ENCODE results near the gene SLC25A13.
A peak's percentile ranks its signal among the peaks of the same experiment; 100 is the strongest.

SLC25A13 gene

DNA sequence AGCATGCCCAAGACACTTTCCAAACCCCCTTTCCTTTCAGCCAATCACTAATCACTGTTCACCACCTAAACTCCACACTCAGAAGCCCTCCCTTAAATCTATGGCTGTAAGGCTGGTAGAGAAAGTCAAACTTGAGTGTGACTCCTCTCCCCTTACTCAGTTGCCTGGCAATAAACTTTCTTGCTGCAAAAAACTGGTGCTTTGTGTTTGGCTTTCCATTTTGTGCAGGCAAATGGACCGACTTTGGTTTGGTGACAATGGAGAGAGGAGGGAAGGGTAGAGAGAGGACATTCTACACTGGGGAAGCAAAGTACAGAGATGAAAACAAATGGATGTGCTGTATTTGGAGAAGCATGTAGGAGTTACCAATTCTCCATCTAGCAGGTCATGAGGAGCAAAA is 84.9 kb downstream of the SLC25A13 start:
- DNase-seq: no peak

DNA sequence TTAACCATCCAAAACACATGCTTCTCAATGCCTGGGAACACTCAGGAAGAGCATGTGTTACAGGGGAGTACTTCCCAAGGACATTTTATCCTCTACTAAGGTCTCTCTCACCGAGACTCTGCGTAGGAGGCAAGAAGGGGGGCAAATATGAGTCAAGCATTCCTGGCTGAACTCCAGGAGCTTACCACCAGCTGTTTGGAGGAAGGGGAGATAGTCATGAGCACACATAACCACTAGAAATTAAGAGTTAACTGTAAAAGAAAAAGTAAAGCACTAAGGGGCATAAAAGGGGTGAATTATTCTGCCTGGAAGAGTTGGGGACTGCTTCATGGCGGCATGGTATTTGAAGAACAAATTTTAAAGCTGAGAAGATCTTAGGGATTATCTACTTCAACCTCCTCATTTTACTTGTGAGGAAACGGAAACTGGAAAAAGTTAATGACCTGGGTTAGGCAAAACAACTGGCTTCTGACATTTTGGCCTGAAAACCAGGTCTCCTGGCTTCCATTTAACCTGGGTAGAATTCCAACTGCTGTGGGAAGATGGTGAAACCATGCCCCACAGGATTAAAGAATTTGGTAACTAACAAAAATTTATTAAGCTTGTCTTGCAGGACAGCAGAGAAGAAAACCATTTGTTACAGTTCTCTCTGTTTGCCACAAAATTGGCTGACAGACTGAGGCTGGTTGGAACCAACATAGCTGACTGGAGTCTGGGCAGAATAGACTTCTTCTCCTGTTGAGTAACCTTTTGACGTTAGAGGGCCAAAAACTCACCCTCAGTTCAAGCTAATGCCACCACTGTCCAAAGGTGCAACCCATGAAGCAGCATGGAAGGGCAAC is 85.5 kb downstream of the SLC25A13 start:
- DNase-seq: peak; percentile 81

DNA sequence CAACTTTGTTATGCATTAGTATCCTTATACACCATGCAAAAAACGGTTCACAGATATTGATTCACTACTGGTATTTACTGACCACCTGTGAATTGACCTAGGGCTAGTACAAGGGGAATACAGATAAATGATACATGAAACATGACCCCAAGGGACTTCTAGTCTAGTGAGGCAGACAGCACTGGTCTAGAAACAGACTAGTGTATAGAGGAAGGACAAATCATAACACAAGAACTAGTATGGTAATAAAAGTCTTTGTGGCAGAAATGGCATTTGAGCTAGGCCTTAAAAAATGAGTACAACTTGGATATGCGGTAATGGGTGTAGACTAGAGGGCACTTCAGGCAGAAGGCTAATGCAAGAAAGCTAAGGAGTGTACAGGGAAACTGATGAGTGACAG is 86.6 kb downstream of the SLC25A13 start:
- DNase-seq: no peak

DNA sequence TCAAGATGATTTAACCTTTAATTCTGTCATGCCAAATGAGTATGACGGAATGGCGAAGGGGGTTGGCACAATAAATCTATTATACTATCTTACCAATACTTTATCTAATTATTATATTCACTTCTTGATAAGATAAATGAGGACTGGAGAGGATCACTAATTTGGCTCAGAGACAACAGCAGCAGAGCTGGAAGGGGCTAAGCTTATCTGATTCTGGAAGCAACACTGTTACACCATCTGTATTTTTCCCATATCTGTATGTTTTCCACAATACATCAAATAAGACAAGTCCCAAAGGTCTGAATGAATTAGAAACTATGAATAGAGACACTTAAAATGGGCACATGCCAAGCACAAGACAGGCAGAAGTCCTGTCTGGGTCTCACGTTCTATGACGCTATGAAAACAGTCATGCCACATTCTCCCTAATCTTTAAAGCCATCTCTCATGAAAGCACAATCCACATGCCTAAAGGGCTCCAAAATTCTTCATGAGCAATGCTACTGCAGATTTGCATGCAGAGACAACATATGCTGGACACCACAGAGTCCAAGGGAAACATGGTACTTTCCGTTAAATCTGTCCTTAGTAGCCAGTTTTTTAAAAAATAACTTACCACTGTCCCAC is 88.3 kb downstream of the SLC25A13 start:
- DNase-seq: no peak

DNA sequence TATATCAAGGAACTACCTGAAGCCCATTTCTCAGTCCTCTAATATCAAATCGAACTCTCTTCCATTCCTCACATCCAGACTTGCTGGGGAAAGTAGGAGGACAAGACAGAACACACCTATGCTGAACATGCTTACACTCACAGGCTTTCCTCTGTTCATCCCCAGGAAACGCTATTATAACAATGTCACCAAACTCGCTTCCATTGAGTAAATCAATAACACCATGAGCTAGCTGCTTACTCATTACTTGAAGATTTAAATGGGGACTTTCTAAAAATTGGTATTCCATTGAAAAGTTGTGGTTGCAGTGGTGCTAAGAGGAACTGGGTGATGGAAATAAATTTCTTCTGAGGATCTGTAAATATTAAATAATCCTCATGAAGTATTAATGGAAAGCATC is 88.8 kb downstream of the SLC25A13 start:
- DNase-seq: no peak

DNA sequence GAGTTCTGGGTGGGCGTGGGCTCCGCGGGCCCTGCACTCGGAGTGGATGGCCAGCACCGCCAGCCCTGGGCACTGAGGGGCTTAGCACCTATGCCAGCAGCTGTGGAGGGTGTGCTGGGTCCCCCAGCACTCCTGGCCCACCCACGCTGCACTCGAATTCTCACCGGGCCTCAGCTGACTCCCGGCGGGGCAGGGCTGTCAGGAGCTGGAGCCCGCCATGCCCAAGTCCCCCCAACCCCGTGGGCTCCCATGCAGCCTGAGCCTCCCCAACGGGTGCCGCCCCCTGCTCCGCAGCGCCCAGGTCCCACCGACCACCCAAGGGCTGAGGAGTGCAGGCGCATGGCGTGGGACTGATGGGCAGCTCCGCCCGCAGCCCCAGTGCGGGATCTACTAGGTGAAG is 93.1 kb downstream of the SLC25A13 start:
- DNase-seq: no peak

DNA sequence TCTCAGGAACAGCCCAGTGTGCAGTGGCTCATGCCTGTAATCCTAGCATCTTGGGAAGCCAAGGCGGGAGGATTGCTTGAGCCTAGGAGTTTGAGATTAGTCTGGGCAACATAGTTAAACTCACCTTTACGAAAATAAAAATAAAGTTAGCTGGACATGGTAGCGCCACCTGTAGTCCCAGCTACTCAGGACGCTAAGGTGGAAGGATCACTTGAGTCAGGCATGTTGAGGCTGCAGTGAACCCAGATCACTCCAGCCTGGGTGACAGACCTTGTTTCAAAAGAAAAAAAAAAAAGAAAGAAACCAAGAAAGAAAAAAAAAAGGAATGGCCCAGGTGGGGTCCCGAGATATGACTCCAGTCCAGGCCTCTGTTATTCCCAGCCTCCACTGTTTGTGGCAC is 96.6 kb downstream of the SLC25A13 start:
- DNase-seq: no peak

DNA sequence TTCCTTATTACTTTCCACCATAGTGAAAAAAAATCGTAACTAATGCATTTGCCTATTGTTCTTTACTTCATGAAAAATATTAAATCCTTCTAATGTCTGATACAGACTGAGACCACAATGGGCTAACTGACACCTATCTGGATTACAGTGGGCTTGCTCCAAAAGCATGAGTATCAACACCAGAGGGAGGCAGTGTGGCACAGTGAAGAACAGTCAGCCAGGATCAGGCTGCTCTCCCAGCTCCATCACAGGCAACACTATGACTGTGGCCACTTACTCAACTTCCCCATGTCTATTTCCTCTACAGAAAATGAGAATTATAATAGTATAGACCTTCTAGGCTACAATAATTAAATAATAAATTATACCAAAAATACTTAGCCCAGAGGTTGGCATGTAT is 97.2 kb downstream of the SLC25A13 start:
- peak; percentile 60 for DNase-seq

DNA sequence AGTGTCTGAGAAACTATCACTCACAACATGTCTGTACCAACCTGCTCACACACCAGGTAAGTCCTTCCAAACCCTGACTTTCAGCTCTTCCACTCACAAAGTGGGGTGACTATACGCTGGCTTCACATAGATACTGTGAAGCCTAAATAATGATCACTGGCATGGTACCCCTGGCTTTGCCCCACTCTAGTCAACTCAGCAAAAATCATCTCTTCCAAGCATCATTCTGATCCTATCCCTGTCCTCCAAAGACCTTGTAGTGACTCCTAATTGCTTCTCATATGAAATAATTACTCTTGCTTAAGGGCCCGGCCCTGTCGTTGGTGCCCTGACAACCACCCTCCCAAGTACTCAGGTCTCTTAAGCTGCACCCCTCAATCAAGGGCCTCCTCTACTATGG is 97.8 kb downstream of the SLC25A13 start:
- DNase-seq: no peak

DNA sequence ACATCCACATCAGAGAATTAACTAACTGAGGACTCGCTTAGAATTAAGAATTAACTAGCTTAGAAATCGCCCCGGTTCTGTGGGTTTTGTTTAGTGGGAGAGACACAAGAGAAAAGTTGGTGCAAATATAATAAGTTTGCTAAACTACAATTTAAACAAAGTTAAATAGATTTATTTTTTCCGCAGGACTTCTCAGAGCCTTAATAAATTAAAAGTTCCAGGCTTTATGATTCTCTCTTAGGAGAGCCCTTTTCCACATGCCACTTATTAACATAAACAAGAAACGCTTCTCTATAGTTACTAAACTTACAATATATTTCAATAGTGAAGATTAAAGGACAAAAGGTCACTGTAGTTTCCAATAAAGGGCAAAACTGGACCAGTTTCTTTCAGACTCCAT is 100.0 kb downstream of the SLC25A13 start:
- DNase-seq: no peak

DNA sequence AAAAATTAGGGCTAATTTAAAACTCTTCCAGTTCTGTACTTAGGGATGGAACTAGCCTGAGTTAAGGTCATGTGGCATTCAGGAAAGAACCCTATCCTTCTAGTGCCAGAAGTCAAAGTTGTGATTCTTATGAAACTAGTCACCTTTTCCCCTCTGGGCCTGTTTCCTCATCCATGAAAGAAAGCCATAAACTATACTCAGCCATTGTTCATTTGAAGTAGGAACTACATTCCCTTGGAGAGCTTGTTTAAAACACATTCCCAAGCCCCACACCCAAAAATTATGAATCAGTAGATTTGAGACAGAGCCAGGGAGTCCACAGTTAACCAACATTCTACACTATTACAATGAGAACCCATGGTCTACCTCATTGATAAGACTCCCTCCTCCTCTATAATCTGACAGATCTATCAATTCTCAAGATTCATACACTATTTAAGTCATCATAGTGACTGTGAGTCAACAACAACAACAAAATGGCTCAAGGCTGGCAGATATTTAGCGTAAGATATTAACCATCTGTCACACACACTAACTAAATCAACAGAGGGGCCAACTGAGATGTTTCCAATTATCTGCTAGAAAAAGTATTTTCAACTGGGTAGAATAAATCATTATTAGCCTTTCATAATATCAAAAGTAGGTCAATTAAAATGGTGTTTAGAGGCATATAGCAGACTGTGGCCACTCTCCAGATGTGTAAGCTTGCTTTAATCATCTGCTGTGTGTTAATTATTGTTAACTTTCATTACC is 102.3 kb downstream of the SLC25A13 start:
- DNase-seq: no peak

DNA sequence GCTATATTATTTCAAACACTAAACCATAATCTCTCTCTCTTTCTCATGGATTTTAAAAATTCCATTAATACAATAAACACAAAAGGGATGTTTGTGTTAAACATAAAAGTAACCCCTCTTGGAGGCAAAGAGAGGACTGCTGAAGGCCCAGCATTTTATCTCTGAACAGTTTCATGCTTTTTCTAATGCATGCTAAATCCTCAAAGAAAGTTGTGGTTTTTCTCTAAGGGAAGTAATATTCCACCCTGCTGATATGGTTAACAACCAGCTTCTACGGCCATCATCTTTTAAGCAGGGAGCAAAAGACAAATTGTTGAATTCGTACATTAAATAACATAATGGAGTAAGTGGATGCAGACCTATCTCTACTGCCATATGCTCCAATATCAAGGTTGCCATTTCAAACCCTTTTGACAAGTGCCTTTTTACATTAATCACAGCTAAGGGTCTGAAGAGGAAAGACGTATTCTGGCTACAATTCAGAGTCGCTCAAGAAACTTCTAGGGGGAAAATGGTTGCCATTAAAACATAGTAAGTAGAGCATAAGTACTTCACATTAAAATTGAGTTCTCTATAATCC is 103.1 kb downstream of the SLC25A13 start:
- peak; percentile 11 for DNase-seq

DNA sequence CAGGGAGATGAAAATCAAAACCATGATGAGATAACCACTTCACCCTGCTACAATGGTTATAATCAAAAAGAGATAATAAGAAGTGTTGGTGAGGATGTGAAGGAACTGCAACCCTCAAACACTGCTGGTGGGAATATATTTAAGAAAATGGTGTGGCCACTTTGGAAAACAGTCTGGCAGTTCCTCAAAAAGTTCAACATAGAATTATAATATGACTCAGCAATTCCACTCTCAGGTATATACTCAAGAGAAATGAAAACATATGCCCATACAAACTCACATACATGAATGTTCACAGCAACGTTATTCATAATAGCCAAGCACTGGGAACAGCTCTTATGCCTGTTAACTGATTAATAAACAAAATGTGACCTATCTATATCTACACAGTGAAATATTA is 104.8 kb downstream of the SLC25A13 start:
- no peak for DNase-seq

DNA sequence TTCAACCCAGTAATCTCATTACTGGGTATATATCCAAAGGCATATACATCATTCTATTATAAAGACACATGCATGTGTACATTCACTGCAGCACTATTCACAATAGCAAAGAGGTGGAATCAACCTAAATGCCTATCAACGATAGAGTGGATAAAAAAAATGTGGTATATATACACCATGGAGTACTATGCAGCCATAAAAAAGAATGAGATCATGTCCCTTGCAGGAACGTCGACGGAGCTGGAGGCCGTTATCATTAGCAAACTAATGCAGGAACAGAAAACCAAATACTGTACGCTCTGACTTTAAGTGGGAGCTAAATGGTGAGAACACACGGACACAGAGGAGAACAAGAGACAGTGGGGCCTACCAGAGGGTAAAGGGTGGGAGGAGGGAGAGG is 105.5 kb downstream of the SLC25A13 start:
- no peak for DNase-seq

DNA sequence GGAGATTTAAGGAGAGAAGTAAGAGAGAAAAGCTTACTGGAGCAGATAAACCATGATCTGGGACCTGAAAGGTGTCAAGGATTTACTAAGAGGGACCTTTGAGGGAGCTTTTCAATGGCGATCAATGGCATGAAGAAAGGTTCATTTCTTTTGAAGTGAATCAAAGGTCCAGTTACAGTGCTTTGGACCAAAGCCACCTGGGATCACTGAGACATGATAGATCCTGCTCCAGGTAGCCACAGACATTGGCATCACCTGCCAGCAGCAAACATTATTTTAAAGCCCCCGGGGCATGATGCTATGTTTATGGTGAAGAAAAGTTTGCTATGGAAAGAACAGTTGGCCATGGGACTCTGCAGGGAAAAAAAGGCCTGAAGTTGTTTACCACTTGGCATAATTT is 109.4 kb downstream of the SLC25A13 start:
- DNase-seq: no peak

DNA sequence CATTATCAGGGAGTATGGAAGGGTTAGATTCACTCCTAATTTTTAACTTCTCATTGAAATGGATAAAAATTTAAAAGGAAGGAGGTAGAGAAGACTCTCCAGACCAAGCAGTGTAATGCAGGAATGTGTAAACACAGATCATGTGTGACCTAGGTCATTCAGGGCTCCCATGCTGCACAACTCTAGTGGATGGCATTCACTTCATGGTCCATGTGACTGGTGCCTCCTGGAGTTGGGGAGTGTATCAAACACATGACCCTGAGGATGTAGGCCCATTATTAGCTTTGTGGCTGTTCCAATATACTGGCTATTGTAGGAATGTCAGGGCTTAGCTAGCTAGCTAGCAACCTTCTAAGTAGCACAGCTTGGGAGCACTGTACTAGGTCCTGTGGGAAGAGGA is 109.9 kb downstream of the SLC25A13 start:
- DNase-seq: no peak

DNA sequence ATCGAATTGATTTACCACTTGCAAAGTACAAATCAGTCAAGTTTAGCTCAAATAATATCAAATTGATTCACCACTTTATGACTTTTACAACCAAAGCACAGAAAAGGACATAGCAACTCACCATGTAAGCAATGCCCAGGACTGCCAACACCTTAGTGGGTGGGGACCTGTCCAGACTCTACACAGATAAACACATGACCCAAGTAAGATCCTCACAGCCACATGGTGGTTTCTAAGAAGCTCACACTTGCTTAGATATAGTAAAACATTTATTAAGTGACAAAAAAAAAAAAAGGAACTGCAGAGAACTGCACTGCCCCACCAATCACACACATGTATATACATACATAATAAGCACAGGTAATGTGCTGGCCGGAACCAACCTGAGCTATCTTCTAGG is 116.2 kb downstream of the SLC25A13 start:
- DNase-seq: peak; percentile 49

DNA sequence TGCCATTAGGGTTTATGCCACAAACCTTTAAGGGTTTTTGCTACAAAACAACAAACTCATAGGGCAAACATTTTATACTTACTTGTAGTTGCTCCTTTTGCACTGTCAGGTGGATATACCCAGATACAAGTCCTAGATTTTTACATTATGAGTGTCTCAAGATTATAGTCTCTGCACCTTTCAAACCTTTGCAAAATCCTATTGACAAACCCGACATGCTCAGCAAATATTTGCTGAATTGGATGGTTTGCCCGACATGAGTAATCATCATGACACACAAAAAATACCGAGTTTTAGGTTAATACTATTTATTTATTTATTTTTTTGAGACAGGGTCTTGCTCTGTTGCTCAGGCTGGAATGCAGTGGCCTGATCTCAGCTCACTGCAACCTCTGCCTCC is 117.3 kb downstream of the SLC25A13 start:
- no peak for DNase-seq

DNA sequence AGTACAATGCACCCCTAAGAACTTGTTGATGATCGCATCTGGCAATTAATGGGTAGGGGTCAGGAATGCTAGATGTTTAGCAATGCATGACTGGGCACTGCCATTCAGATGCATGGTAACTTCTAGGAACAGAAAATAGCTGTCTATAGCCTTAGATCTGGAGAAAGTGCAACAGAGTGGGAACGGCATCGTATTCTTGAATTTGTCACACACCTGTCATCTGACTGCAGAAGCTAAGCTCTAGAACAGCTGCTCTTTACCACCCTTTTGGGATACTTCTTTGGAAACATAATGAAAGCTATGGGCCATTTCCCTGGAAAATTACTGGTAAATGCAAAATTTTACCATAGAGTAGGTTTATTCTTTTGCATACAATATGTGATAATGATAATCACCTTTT is 118.1 kb downstream of the SLC25A13 start:
- no peak for DNase-seq

DNA sequence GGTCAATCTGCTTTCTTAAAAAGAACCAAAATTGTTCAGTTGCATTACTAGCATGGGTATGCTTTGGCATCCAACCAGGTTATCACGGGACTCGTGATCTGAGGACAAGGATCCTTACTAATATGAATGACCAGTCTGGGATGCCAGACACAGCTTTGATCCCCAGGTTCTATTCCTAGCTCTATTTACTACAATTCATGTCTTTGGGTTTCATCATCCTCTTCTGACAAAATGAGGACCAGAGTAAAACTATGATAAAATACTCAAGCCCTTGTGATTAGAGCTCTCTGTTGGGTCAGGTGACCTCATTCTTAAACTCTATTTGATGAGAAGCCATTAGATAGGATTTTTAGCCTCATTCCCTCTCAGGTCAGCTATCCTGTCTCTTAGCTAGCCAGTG is 119.8 kb downstream of the SLC25A13 start:
- DNase-seq: no peak

DNA sequence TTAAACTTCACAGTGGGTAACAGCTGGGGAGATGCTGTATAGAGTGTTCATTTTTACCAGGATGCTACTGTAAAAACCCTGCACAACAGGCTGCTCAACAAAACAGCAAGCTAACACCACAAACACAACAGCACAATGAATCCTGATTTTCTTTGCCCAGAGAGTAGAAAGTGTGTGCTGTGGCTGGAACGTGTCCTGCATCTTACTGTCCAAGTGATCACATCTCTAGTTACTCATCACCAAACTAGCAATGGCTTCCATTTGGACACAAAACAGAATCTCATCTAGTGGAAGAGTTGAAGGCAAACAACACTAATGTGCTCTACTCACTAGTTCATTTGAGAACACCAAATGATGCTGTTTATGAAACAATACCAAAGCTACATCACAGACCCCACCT is 121.2 kb downstream of the SLC25A13 start:
- DNase-seq: no peak

DNA sequence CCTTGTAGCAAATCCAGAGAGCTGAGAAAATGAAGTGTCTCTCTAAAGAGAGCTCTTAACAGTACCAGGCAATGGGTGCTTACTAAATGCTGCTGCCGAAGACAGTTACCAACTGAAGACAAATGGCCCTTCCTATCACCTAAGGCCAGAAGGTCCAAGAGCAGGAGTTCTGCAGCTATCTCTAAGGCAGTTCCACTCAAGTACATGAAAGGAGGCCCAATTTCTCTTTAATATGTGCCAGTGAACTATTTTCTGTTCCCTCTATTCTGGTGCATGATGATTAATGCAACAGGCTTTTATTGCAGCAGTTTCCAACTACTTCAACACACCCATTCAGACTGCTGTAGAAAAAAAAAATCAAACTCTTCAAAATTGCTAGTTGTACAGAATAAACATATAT is 122.5 kb downstream of the SLC25A13 start:
- peak; percentile 34 for DNase-seq

DNA sequence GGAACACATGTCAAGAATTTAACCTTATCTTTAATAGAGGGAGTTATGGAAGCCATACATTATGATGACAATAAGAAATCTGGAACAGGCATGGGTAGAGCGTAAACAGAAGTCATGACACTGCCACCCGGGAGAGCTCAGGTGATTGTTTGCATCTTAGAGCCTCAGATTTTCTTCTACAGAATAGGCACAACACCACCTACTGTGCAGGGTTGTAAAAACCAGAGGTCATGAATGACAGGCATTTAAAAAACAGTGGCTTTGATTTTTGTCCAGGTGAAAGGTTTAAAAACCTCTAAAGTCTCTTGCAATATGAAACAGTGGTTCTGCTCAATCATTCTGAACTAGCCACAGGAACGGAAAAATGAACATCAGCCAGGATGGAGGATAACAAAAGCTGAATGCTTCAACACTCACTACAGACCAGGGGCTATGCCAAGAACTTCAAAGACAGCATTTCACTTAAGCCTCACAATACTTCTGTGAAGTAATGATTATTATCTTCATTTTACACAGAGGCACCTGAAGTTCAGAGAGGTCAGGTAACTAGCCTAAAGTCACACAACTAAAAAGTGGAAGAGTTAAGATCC is 123.8 kb downstream of the SLC25A13 start:
- no peak for DNase-seq

Data from hematopoietic multipotent progenitor cell treated with erythropoietin and hydrocortisone succinate and interleukin-3 and kit ligand, for 6 days (in vitro differentiated cells).